SK-N-SH (cell line): ENCODE results near the gene RNU6-9. TPM values are rescaled to one million over a fixed set of nuclear protein-coding genes. Genes with fewer than 3 reads are reported as not detected.

Source experiments
- CTCF ChIA-PET: fragments of 300-600, 350-600 bp; formaldehyde crosslinking; extraction: SDS; loops from one replicate; lab custom pipeline; 2021; lab: Yijun Ruan, JAX
- POLR2A ChIA-PET: fragments of 350-600 bp; sonication (Branson Sonifier 250); formaldehyde crosslinking; extraction: SDS; loops from one replicate; lab custom pipeline; 2020; ENCODE audit warnings: antibody characterized with exemption, inconsistent platforms; lab: Yijun Ruan, JAX
- DNase-seq: peaks from one replicate; pipeline ENCODE4 v3.0.0; 2012
- H2AFZ ChIP-seq: fragments of 200-600 bp; sonication (generic); 2 replicates; pipeline ENCODE4 v1.8.1; 2016; ENCODE audit warnings: antibody characterized with exemption, mild to moderate bottlenecking, low read depth
- H3F3A ChIP-seq: fragments of 200-600 bp; sonication (generic); replicated peaks from 2 replicates; pipeline ENCODE3; 2016; ENCODE audit warnings: antibody characterized with exemption, mild to moderate bottlenecking; ENCODE audit not compliant: insufficient read depth
- H3K27ac ChIP-seq, 2 experiments: fragments of 200-500 bp in 1 of 2; fragments of 200-600 bp in 1 of 2; sonication (Bioruptor generic) in 1 of 2; sonication (generic), shearing (Covaris generic) in 1 of 2; 2 replicates each; pipeline versions ENCODE4 v1.5.1 to v1.6.1; 2014 to 2016; ENCODE audit warnings: low read depth in 2 of 2, inconsistent platforms in 1 of 2, low read length in 1 of 2, mild to moderate bottlenecking in 1 of 2, mixed read lengths in 1 of 2
- H3K27me3 ChIP-seq: fragments of 200-600 bp; sonication (generic), shearing (Covaris generic); 2 replicates; pipeline ENCODE4 v1.6.1; 2016; ENCODE audit warnings: mixed run types; ENCODE audit not compliant: insufficient read depth
- H3K36me3 ChIP-seq, 2 experiments: fragments of 200-500 bp in 1 of 2; fragments of 200-600 bp in 1 of 2; sonication (Bioruptor generic) in 1 of 2; sonication (generic) in 1 of 2; replicated peaks in 1 of 2; 2 replicates each; pipeline versions ENCODE3 to v1.5.1; 2014 to 2016; ENCODE audit warnings: low read length in 1 of 2, mild to moderate bottlenecking in 1 of 2; ENCODE audit not compliant: insufficient read depth in 2 of 2, control insufficient read depth in 1 of 2
- H3K4me1 ChIP-seq, 2 experiments: fragments of 200-500 bp in 1 of 2; fragments of 200-600 bp in 1 of 2; sonication (Bioruptor generic) in 1 of 2; sonication (generic), shearing (Covaris generic) in 1 of 2; 2 replicates each; pipeline versions ENCODE4 v1.5.1 to v1.6.1; 2014 to 2016; ENCODE audit warnings: low read depth in 1 of 2, low read length in 1 of 2, mixed run types in 1 of 2; ENCODE audit not compliant: insufficient read depth in 2 of 2, control insufficient read depth in 1 of 2
- H3K4me2 ChIP-seq: fragments of 200-600 bp; sonication (generic), shearing (Covaris generic); 2 replicates; pipeline ENCODE4 v1.6.1; 2017; ENCODE audit warnings: mixed run types
- H3K4me3 ChIP-seq, 2 experiments: fragments of 200-500 bp in 1 of 2; fragments of 200-600 bp in 1 of 2; sonication (Bioruptor generic) in 1 of 2; sonication (generic), shearing (Covaris generic) in 1 of 2; 2 replicates each; pipeline versions ENCODE4 v1.5.1 to v1.8.1; 2014 to 2016; ENCODE audit warnings: low read depth in 2 of 2, inconsistent platforms in 1 of 2, low read length in 1 of 2, mild to moderate bottlenecking in 1 of 2, mixed read lengths in 1 of 2, moderate library complexity in 1 of 2
- H3K79me2 ChIP-seq: fragments of 200-600 bp; sonication (generic); 2 replicates; pipeline ENCODE4 v1.8.1; 2017; ENCODE audit warnings: mild to moderate bottlenecking; ENCODE audit not compliant: insufficient read depth
- H3K9ac ChIP-seq: fragments of 200-600 bp; sonication (generic); 2 replicates; pipeline ENCODE4 v1.6.1; 2017; ENCODE audit warnings: mixed run types
- H3K9me2 ChIP-seq: fragments of 200-600 bp; sonication (generic); 2 replicates; pipeline ENCODE4 v1.6.1; 2017; ENCODE audit warnings: mixed run types
- H3K9me3 ChIP-seq: fragments of 200-600 bp; sonication (generic); 2 replicates; pipeline ENCODE4 v1.6.1; 2017; ENCODE audit warnings: mixed run types, mild to moderate bottlenecking, moderate library complexity
- H4K20me1 ChIP-seq: fragments of 200-600 bp; sonication (generic); 2 replicates; pipeline ENCODE4 v1.6.1; 2017; ENCODE audit warnings: mild to moderate bottlenecking, mixed run types; ENCODE audit not compliant: insufficient read depth
- CHD2 ChIP-seq: fragments of 150-350 bp; IDR thresholded peaks from 2 replicates; pipeline ENCODE4 v1.6.1; 2018; ENCODE audit warnings: low read length; ENCODE audit not compliant: partially characterized antibody
- CTCF ChIP-seq: fragments of 200-600 bp; sonication (generic); IDR thresholded peaks from 2 replicates; pipeline ENCODE4 v1.6.1; 2017; ENCODE audit warnings: antibody characterized with exemption, mild to moderate bottlenecking, moderate library complexity
- ELF1 ChIP-seq: IDR thresholded peaks from 2 replicates; pipeline ENCODE4 v1.4.0; 2012
- EZH2phosphoT487 ChIP-seq: fragments of 200-600 bp; sonication (generic); IDR thresholded peaks from 2 replicates; pipeline ENCODE4 v1.6.1; 2017; ENCODE audit warnings: low read depth, mixed run types, mild to moderate bottlenecking, antibody characterized with exemption, moderate library complexity, borderline replicate concordance
- FOXJ3 ChIP-seq: sonication (generic); formaldehyde crosslinking; IDR thresholded peaks from 2 replicates; pipeline ENCODE4 v1.5.1; 2020; ENCODE audit warnings: mild to moderate bottlenecking, missing genetic modification reagents
- FOXM1 ChIP-seq: IDR thresholded peaks from 2 replicates; pipeline ENCODE4 v1.4.0; 2012; ENCODE audit warnings: low read depth, mild to moderate bottlenecking
- JUND ChIP-seq: IDR thresholded peaks from 2 replicates; pipeline ENCODE4 v1.4.0; 2012
- MEF2A ChIP-seq: IDR thresholded peaks from 2 replicates; pipeline ENCODE4 v1.4.0; 2012; ENCODE audit warnings: low read depth, borderline replicate concordance
- PBX3 ChIP-seq: IDR thresholded peaks from 2 replicates; pipeline ENCODE4; 2012
- RAD21 ChIP-seq: IDR thresholded peaks from 2 replicates; pipeline ENCODE4 v1.6.1; 2012; ENCODE audit warnings: mild to moderate bottlenecking, low read length
- RCOR1 ChIP-seq: fragments of 150-350 bp; IDR thresholded peaks from 2 replicates; pipeline ENCODE4 v1.6.1; 2017; ENCODE audit warnings: antibody characterized with exemption, low read length
- REST ChIP-seq: IDR thresholded peaks from 2 replicates; pipeline ENCODE4 v1.6.1; 2012; ENCODE audit warnings: mild to moderate bottlenecking, low read depth, low read length, moderate library complexity
- RFX5 ChIP-seq: IDR thresholded peaks from 2 replicates; pipeline ENCODE4 v1.6.1; 2012; ENCODE audit warnings: mild to moderate bottlenecking, improper control_type of control experiment, low read length
- RXRA ChIP-seq: IDR thresholded peaks from 2 replicates; pipeline ENCODE4 v1.4.0; 2012; ENCODE audit warnings: low read depth, mild to moderate bottlenecking, borderline replicate concordance
- TAF1 ChIP-seq: IDR thresholded peaks from 2 replicates; pipeline ENCODE4 v1.6.1; 2012; ENCODE audit warnings: low read depth, mild to moderate bottlenecking, low read length, moderate library complexity, borderline replicate concordance
- TCF12 ChIP-seq: IDR thresholded peaks from 2 replicates; pipeline ENCODE4 v1.4.0; 2012
- YY1 ChIP-seq: IDR thresholded peaks from 2 replicates; pipeline ENCODE4 v1.4.0; 2012; ENCODE audit warnings: low read depth, mild to moderate bottlenecking
- ZBTB33 ChIP-seq: IDR thresholded peaks from 2 replicates; pipeline ENCODE4 v1.4.0; 2012; ENCODE audit warnings: low read depth, borderline replicate concordance
- WGBS: methylation state at CpG from one replicate; pipeline ENCODE4 v1.1.6; 2017; ENCODE audit warnings: low lambda C conversion rate; 5-methylcytosine and 5-hydroxymethylcytosine counted together
- polyA plus RNA-seq, 3 experiments: library from polyadenylated mRNA; depleted of rRNA; stranded (reverse); fragments of >200 nt; gene quantifications; 2 replicates each; pipeline ENCODE4 v1.2.3, GENCODE V29; 2012

RNU6-9 gene
- polyA plus RNA-seq, 1 of the 3 experiments (the other 2 are of a cell fraction) = not detected

GRCh38 chr19:896434-896833, 3.1 kb downstream of the RNU6-9 start:
- 99% methylated on average over 7 of the region's 10 CpGs for WGBS
- no peak overlapping the region for H2AFZ ChIP-seq
- H3K36me3 ChIP-seq = peaks cover 0 to 13% of the 10 kb centered on the region in 2 experiments
- no peaks in the 10 kb centered on the region for H4K20me1 ChIP-seq
- H3K27ac ChIP-seq = no peak overlapping the region
- no peak overlapping the region for H3K9ac ChIP-seq
- H3K9me2 ChIP-seq = no peaks in the 10 kb centered on the region
- H3K4me2 ChIP-seq = no peak overlapping the region
- H3F3A ChIP-seq = peaks cover 12% of the 10 kb centered on the region
- ChIA-PET POLR2A (no interaction called here), CTCF (interaction anchor here (0.8 to 2.4 kb wide), 4 partner anchors 11 to 40 kb away, joined by 3 to 16 read pairs (median 6); no protein-coding TSS in a partner anchor)
- DNase-seq = no peak
- no peaks in the 10 kb centered on the region for H3K9me3 ChIP-seq
- no peak for TF ChIP-seq FOXJ3 (CRISPR knock-in tag)
- no peak for TF ChIP-seq CHD2
- no peak for TF ChIP-seq ELF1
- no peak for TF ChIP-seq MEF2A
- no peak for TF ChIP-seq YY1
- no peak for TF ChIP-seq ZBTB33
- no peak for TF ChIP-seq TCF12
- H3K79me2 ChIP-seq = peaks cover 7% of the 10 kb centered on the region
- no peak overlapping the region for H3K4me3 ChIP-seq
- peaks cover 0 to 4% of the 10 kb centered on the region in 2 experiments; a peak in 1 of 4 replicates for H3K4me1 ChIP-seq
- H3K27me3 ChIP-seq = no peaks in the 10 kb centered on the region

GRCh38 chr19:896999-897398, 3.7 kb downstream of the RNU6-9 start:
- no peak overlapping the region for H3K4me2 ChIP-seq
- H3K27ac ChIP-seq = no peak overlapping the region
- peaks cover 10% of the 10 kb centered on the region for H3K79me2 ChIP-seq
- H3K9ac ChIP-seq = no peak overlapping the region
- WGBS = 96% methylated on average over 11 of the region's 11 CpGs
- no peak for DNase-seq
- peaks cover 0 to 17% of the 10 kb centered on the region in 2 experiments for H3K36me3 ChIP-seq
- H3K27me3 ChIP-seq = no peaks in the 10 kb centered on the region
- no peaks in the 10 kb centered on the region for H3K9me3 ChIP-seq
- CTCF ChIA-PET = interaction anchor here (0.7 to 2.4 kb wide), 5 partner anchors 9 to 160 kb away, joined by 3 to 16 read pairs (median 5); no protein-coding TSS in a partner anchor
- no peaks in the 10 kb centered on the region for H4K20me1 ChIP-seq
- TF ChIP-seq CHD2 (no peak), PBX3 (no peak), REST (no peak), EZH2phosphoT487 (no peak), CTCF (no peak), RAD21 (no peak), RFX5 (no peak), JUND (no peak), MEF2A (no peak), RXRA (no peak), FOXM1 (no peak), TAF1 (no peak), RCOR1 (no peak)
- TF ChIP-seq, all 33 proteins: peak for 0
- H3K9me2 ChIP-seq = no peaks in the 10 kb centered on the region
- H3K4me3 ChIP-seq = no peak overlapping the region
- POLR2A ChIA-PET = no interaction called here
- H2AFZ ChIP-seq = no peak overlapping the region
- H3F3A ChIP-seq = peaks cover 12% of the 10 kb centered on the region
- H3K4me1 ChIP-seq = peaks cover 0 to 2% of the 10 kb centered on the region in 2 experiments; a peak in 1 of 4 replicates
